HL-60 (cell line): Measurements from ENCODE around the gene DEPDC1B.

ENCODE experiments used
- DNase-seq, 2 experiments: peaks; one replicate each; pipeline ENCODE4 v3.0.0-alpha.2; 2010 to 2020; ENCODE audit warnings: low read depth in 1 of 2, low spot score in 1 of 2
- H3K27ac ChIP-seq: fragments of 250-450 bp; sonication (Bioruptor Pico); replicated peaks from 2 replicates; pipeline ENCODE4 v1.5.1; 2020; ENCODE audit warnings: mild to moderate bottlenecking, moderate library complexity
- H3K27me3 ChIP-seq: fragments of 250-450 bp; sonication (Bioruptor Pico); 2 replicates; pipeline ENCODE4 v1.5.1; 2021; ENCODE audit warnings: mild to moderate bottlenecking, moderate library complexity; ENCODE audit not compliant: insufficient read depth, poor library complexity, severe bottlenecking
- H3K4me3 ChIP-seq: replicated peaks from 2 replicates; pipeline ENCODE4 v1.5.1; 2011; ENCODE audit warnings: mild to moderate bottlenecking, control low read depth, low read length; ENCODE audit not compliant: insufficient read depth
- CTCF ChIP-seq: IDR thresholded peaks from one replicate; pipeline ENCODE4 v1.5.1; 2011; ENCODE audit warnings: low read length, control low read depth, inconsistent platforms; ENCODE audit not compliant: insufficient read depth
- GABPA ChIP-seq: IDR thresholded peaks from 2 replicates; pipeline ENCODE4 v1.6.1; 2012; ENCODE audit warnings: low read depth
- POLR2AphosphoS5 ChIP-seq: IDR thresholded peaks from 2 replicates; pipeline ENCODE4 v1.6.1; 2012; ENCODE audit warnings: low read depth
- REST ChIP-seq: IDR thresholded peaks from 2 replicates; pipeline ENCODE4 v1.6.1; 2012; ENCODE audit warnings: low read depth; ENCODE audit not compliant: insufficient replicate concordance
- SPI1 ChIP-seq: IDR thresholded peaks from 2 replicates; pipeline ENCODE4 v1.6.1; 2012; ENCODE audit warnings: low read depth, mild to moderate bottlenecking, borderline replicate concordance

DEPDC1B gene

GRCh38 chr5:60604771-60605170 is 95.2 kb downstream of the DEPDC1B start:
- Histone ChIP-seq H3K27ac (no peak overlapping the region), H3K27me3 (no peaks in the 10 kb centered on the region), H3K4me3 (no peak overlapping the region)
- no peak for DNase-seq
- TF ChIP-seq GABPA = no peak

GRCh38 chr5:60598424-60598823 is 101.5 kb downstream of the DEPDC1B start:
- Histone ChIP-seq H3K27ac (peak overlapping the region; percentile 58), H3K4me3 (no peak overlapping the region), H3K27me3 (no peaks in the 10 kb centered on the region)
- no peak for DNase-seq
- TF ChIP-seq REST (no peak), SPI1 (no peak), GABPA (no peak), CTCF (no peak), POLR2AphosphoS5 (no peak)

GRCh38 chr5:60597572-60598320 is 102.2 kb downstream of the DEPDC1B start:
- TF ChIP-seq SPI1 = 0 out of 2 replicates have a peak, but pooled peaks have one; percentile 18
- TF ChIP-seq CTCF = no peak
- DNase-seq = peak in 1 of 2 experiments; percentile 41
- Histone ChIP-seq H3K4me3 (no peak overlapping the region), H3K27ac (peak overlapping the region; percentile 58), H3K27me3 (no peaks in the 10 kb centered on the region)

GRCh38 chr5:60594715-60595477 is 105.1 kb downstream of the DEPDC1B start:
- TF ChIP-seq SPI1 (no peak), GABPA (no peak), CTCF (no peak), REST (no peak), POLR2AphosphoS5 (no peak)
- Histone ChIP-seq H3K4me3 (no peak overlapping the region), H3K27ac (no peak overlapping the region), H3K27me3 (no peaks in the 10 kb centered on the region)
- DNase-seq = no peak
